ENCODE data around the gene EMILIN2. TPM values are rescaled to one million over a fixed set of nuclear protein-coding genes. Genes with fewer than 3 reads are reported as not detected.

Gene EMILIN2
- polyA plus RNA-seq, 1 donor (not counting 4 experiments of a cell fraction or from before 2014, with no cell fraction given), result 0.07 TPM

DNA sequence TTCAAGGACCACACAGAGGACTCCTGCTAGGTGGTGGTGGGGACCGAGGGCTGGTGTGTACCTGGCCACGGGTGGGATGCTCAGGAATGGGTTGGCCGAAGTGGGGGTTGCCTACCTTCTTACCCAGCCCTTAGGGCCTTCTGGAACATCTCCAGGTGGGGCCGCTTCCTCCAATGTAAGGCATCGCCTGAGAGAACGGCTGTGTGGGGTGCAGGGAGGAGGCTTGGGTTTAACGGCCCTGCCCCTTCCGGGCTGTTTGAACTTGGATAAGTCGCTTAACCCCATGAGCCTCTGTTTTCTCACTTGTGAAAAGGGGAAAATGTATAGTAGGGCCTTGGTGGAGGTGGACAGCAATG lies 35.0 kb downstream of the EMILIN2 start:
- Histone ChIP-seq H4K20me1 (ENCODE audit: control insufficient read depth, extremely low read depth, insufficient read depth, low read length) (no peaks in the 10 kb centered on the region), H3K27me3 (ENCODE audit: control insufficient read depth, extremely low read depth, insufficient read depth, low read length) (no peaks in the 10 kb centered on the region), H3K79me2 (ENCODE audit: control insufficient read depth, insufficient read depth, low read length) (no peaks in the 10 kb centered on the region), H2AFZ (ENCODE audit: control insufficient read depth, low read length) (no peak overlapping the region), H3K9ac (ENCODE audit: control insufficient read depth, extremely low read depth, insufficient read depth, low read length) (no peak overlapping the region), H3K36me3 (ENCODE audit: control insufficient read depth in 2 of 2, extremely low read depth in 1 of 2, insufficient read depth in 2 of 2, low read length in 2 of 2) (no peaks in the 10 kb centered on the region), H3K4me3 (ENCODE audit: control insufficient read depth in 2 of 3, extremely low read depth in 1 of 3, insufficient read depth in 2 of 3, low read depth in 1 of 3, low read length in 3 of 3) (no peak overlapping the region), H3K27ac (ENCODE audit: control insufficient read depth, insufficient read depth, low read length) (no peak overlapping the region), H3K9me1 (ENCODE audit: control insufficient read depth, extremely low read depth, insufficient read depth, low read length) (no peaks in the 10 kb centered on the region), H3K4me2 (ENCODE audit: control insufficient read depth, extremely low read depth, insufficient read depth, low read depth, low read length) (no peak overlapping the region), H3K4me1 (ENCODE audit: control insufficient read depth, extremely low read depth, insufficient read depth, low read length) (no peaks in the 10 kb centered on the region), H3K9me3 (ENCODE audit: control insufficient read depth, low read depth, low read length) (no peaks in the 10 kb centered on the region)
- dilution Hi-C loops (cut with MboI; ENCODE audit: extremely low pct_ligation_motif_present, low sequenced_read_pairs), result no loop called here
- no peak for DNase-seq (ENCODE audit: low read depth, low spot score)
- TF ChIP-seq, protein P1, sequence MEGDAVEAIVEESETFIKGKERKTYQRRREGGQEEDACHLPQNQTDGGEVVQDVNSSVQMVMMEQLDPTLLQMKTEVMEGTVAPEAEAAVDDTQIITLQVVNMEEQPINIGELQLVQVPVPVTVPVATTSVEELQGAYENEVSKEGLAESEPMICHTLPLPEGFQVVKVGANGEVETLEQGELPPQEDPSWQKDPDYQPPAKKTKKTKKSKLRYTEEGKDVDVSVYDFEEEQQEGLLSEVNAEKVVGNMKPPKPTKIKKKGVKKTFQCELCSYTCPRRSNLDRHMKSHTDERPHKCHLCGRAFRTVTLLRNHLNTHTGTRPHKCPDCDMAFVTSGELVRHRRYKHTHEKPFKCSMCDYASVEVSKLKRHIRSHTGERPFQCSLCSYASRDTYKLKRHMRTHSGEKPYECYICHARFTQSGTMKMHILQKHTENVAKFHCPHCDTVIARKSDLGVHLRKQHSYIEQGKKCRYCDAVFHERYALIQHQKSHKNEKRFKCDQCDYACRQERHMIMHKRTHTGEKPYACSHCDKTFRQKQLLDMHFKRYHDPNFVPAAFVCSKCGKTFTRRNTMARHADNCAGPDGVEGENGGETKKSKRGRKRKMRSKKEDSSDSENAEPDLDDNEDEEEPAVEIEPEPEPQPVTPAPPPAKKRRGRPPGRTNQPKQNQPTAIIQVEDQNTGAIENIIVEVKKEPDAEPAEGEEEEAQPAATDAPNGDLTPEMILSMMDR (optimal IDR thresholded peaks at IDR 0.05 in 1 of 3, IDR thresholded peaks at IDR 0.05 in 1 of 3, conservative IDR thresholded peaks at IDR 0.05 in 1 of 3; ENCODE audit: extremely low read depth in 1 of 3, insufficient read depth in 2 of 3, low read length in 3 of 3), result no peak
- no peak for TF ChIP-seq EZH2 (IDR thresholded peaks at IDR 0.05; ENCODE audit: low read length)
- no peak for FAIRE-seq

DNA sequence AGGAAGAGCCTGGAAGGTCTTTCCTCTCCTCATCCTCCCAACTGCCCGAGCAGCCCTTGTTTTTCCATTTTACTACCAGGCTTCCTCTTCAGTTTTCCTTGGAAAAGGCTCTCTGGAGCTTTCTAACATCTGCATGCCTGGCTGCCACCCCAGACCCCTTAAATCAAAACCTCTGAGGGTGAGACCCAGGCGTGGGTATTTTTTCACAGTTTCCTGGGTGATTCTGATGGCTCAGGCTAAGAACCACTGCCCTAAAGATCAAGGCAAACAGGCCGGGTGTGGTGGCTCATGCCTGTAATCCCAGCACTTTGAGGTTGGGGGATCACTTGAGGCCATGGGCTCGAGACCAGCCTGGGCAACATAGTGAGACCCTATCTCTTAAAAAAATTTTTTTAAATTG lies 35.4 kb downstream of the EMILIN2 start:
- DNase-seq (ENCODE audit: low read depth, low spot score), result no peak
- H2AFZ ChIP-seq (ENCODE audit: control insufficient read depth, low read length), result no peak overlapping the region
- H3K9me3 ChIP-seq (ENCODE audit: control insufficient read depth, low read depth, low read length), result no peaks in the 10 kb centered on the region
- no peaks in the 10 kb centered on the region for H3K27me3 ChIP-seq (ENCODE audit: control insufficient read depth, extremely low read depth, insufficient read depth, low read length)
- no peaks in the 10 kb centered on the region for H3K79me2 ChIP-seq (ENCODE audit: control insufficient read depth, insufficient read depth, low read length)
- no peak overlapping the region for H3K9ac ChIP-seq (ENCODE audit: control insufficient read depth, extremely low read depth, insufficient read depth, low read length)
- no peaks in the 10 kb centered on the region for H4K20me1 ChIP-seq (ENCODE audit: control insufficient read depth, extremely low read depth, insufficient read depth, low read length)
- dilution Hi-C loops (cut with MboI; ENCODE audit: extremely low pct_ligation_motif_present, low sequenced_read_pairs), result no loop called here
- H3K4me3 ChIP-seq (ENCODE audit: control insufficient read depth in 2 of 3, extremely low read depth in 1 of 3, insufficient read depth in 2 of 3, low read depth in 1 of 3, low read length in 3 of 3), result no peak overlapping the region
- no peaks in the 10 kb centered on the region for H3K9me1 ChIP-seq (ENCODE audit: control insufficient read depth, extremely low read depth, insufficient read depth, low read length)
- H3K4me2 ChIP-seq (ENCODE audit: control insufficient read depth, extremely low read depth, insufficient read depth, low read depth, low read length), result no peak overlapping the region
- no peaks in the 10 kb centered on the region for H3K36me3 ChIP-seq (ENCODE audit: control insufficient read depth in 2 of 2, extremely low read depth in 1 of 2, insufficient read depth in 2 of 2, low read length in 2 of 2)
- FAIRE-seq, result no peak
- no peaks in the 10 kb centered on the region for H3K4me1 ChIP-seq (ENCODE audit: control insufficient read depth, extremely low read depth, insufficient read depth, low read length)
- TF ChIP-seq, protein P1 (optimal IDR thresholded peaks at IDR 0.05 in 1 of 3, IDR thresholded peaks at IDR 0.05 in 1 of 3, conservative IDR thresholded peaks at IDR 0.05 in 1 of 3; ENCODE audit: extremely low read depth in 1 of 3, insufficient read depth in 2 of 3, low read length in 3 of 3), result no peak
- no peak for TF ChIP-seq EZH2 (IDR thresholded peaks at IDR 0.05; ENCODE audit: low read length)
- H3K27ac ChIP-seq (ENCODE audit: control insufficient read depth, insufficient read depth, low read length), result no peak overlapping the region

All from keratinocyte (primary cell).